Measurements from ENCODE around the gene CCL19. TPM values are rescaled to one million over a fixed set of nuclear protein-coding genes. Genes with fewer than 3 reads are reported as not detected.

The CCL19 gene
- total RNA-seq, 2 experiments from 2014 or later = not detected

GRCh38 chr9:34688329-34689115 lies 2.6 kb downstream of the CCL19 start:
- TF ChIP-seq CTCF (IDR thresholded peaks at IDR 0.05) = no peak
- no peak overlapping the region for H3K27ac Mint-ChIP-seq
- H3K27me3 Mint-ChIP-seq = no peaks in the 10 kb centered on the region
- CTCF ChIA-PET = interaction anchor here (4.9 kb wide), 1 partner anchor 13 kb away, joined by 35 read pairs; no protein-coding TSS in a partner anchor
- POLR2A ChIA-PET = interaction anchor here (1.5 kb wide), 1 partner anchor 31 kb away, joined by 3 read pairs; no protein-coding TSS in a partner anchor
- peaks cover 6% of the 10 kb centered on the region for H3K4me1 Mint-ChIP-seq (ENCODE audit: low read depth)
- ATAC-seq (no peak), DNase-seq (no peak)
- H3K4me3 Mint-ChIP-seq = no peak overlapping the region
- no peaks in the 10 kb centered on the region for H3K36me3 Mint-ChIP-seq (ENCODE audit: low read depth)
- H3K9me3 Mint-ChIP-seq = no peaks in the 10 kb centered on the region
- intact Hi-C loops (cut with micrococcal nuclease) = no loop called here

GRCh38 chr9:34687276-34688030 lies 3.6 kb downstream of the CCL19 start:
- CTCF ChIA-PET = interaction anchor here (1.3 to 4.9 kb wide), 4 partner anchors 8 to 54 kb away, joined by 3 to 35 read pairs (median 3); no protein-coding TSS in a partner anchor
- Mint-ChIP-seq H3K4me3 (no peak overlapping the region), H3K36me3 (ENCODE audit: low read depth) (no peaks in the 10 kb centered on the region), H3K27me3 (no peaks in the 10 kb centered on the region), H3K9me3 (no peaks in the 10 kb centered on the region), H3K27ac (no peak overlapping the region), H3K4me1 (ENCODE audit: low read depth) (peaks cover 6% of the 10 kb centered on the region)
- ATAC-seq (no peak), DNase-seq (no peak)
- intact Hi-C loops (cut with micrococcal nuclease) = no loop called here
- no peak for TF ChIP-seq CTCF (IDR thresholded peaks at IDR 0.05)
- POLR2A ChIA-PET = interaction anchor here (0.9 kb wide), 1 partner anchor 12 kb away, joined by 3 read pairs; no protein-coding TSS in a partner anchor

- no peaks in the 10 kb centered on the region for H3K27me3 Mint-ChIP-seq
- H3K4me3 Mint-ChIP-seq = no peak overlapping the region
- CTCF ChIA-PET = interaction anchor here (1.3 to 4.9 kb wide), 4 partner anchors 8 to 53 kb away, joined by 3 to 35 read pairs (median 3); no protein-coding TSS in a partner anchor
Observed at GRCh38 chr9:34686732-34687131, 4.3 kb downstream of the CCL19 start.

GRCh38 chr9:34686231-34686630 lies 4.8 kb downstream of the CCL19 start:
- ATAC-seq = no peak
- Mint-ChIP-seq H3K4me3 (no peak overlapping the region), H3K27me3 (no peaks in the 10 kb centered on the region), H3K9me3 (no peaks in the 10 kb centered on the region), H3K4me1 (ENCODE audit: low read depth) (peaks cover 6% of the 10 kb centered on the region), H3K36me3 (ENCODE audit: low read depth) (no peaks in the 10 kb centered on the region), H3K27ac (no peak overlapping the region)
- POLR2A ChIA-PET = no interaction called here
- intact Hi-C loops (cut with micrococcal nuclease) = no loop called here
- CTCF ChIA-PET = interaction anchor here (1.3 to 4.9 kb wide), 4 partner anchors 9 to 52 kb away, joined by 3 to 35 read pairs (median 3); no protein-coding TSS in a partner anchor
- no peak for TF ChIP-seq CTCF (IDR thresholded peaks at IDR 0.05)
- no peak for DNase-seq

More at GRCh38 chr9:34686732-34687131, 4.3 kb downstream of the CCL19 start:
- Mint-ChIP-seq H3K9me3 (no peaks in the 10 kb centered on the region), H3K36me3 (ENCODE audit: low read depth) (no peaks in the 10 kb centered on the region), H3K4me1 (ENCODE audit: low read depth) (peaks cover 6% of the 10 kb centered on the region), H3K27ac (no peak overlapping the region)
- POLR2A ChIA-PET = interaction anchor here (0.9 kb wide), 1 partner anchor 11 kb away, joined by 3 read pairs; no protein-coding TSS in a partner anchor
- TF ChIP-seq CTCF (IDR thresholded peaks at IDR 0.05) = no peak
- DNase-seq (no peak), ATAC-seq (no peak)
- intact Hi-C loops (cut with micrococcal nuclease) = no loop called here

All from activated CD8-positive, alpha-beta T cell treated with anti-CD3 and anti-CD28 coated beads for 36 hours (primary cell).